ENCODE data around the gene GPR34. TPM values are rescaled to one million over a fixed set of nuclear protein-coding genes. Genes with fewer than 3 reads are reported as not detected.
A peak's percentile ranks its signal among the peaks of the same experiment; 100 is the strongest.
"Not testable (repeated sequence)": the region's sequence is repeated elsewhere in the genome, so short reads cannot be mapped to it uniquely, and the experiment has no call there.

Gene GPR34
- total RNA-seq (10 to 100 TPM in 7 of 9 donors, 1 to 10 TPM in 2; 2.7 to 53.3 (median 22.9) TPM), polyA plus RNA-seq (10 to 100 TPM in 1 of 3 donors, 1 to 10 TPM in 2; 7.8 to 18.8 (median 8.0) TPM)
- long read RNA-seq, donor 1, partial matches to known transcripts, result 0 of 2 reads
- long read RNA-seq, donor 1, other reads (novel, unspliced or antisense), result 0 of 2 reads
- long read RNA-seq, donor 2, partial matches to known transcripts, result 0 of 1 reads
- long read RNA-seq, donor 2, other reads (novel, unspliced or antisense), result 0 of 1 reads
- long read RNA-seq, donor 3, partial matches to known transcripts, result 0 of 1 reads
- long read RNA-seq, donor 3, other reads (novel, unspliced or antisense), result 0 of 1 reads
- long read RNA-seq, donor 4, transcript GPR34-202 (3 exons, 1,928 nt), result major isoform, 13 of 18 reads
- long read RNA-seq, donor 4, partial matches to known transcripts, result 0 of 18 reads
- long read RNA-seq, donor 4, other reads (novel, unspliced or antisense), result 4 of 18 reads
- long read RNA-seq, donor 5, transcript GPR34-202 (3 exons, 1,928 nt), result major isoform, 17 of 24 reads
- long read RNA-seq, donor 5, partial matches to known transcripts, result 1 of 24 reads
- long read RNA-seq, donor 5, other reads (novel, unspliced or antisense), result 3 of 24 reads
- long read RNA-seq, donor 6, transcript GPR34-202 (3 exons, 1,928 nt), result major isoform, 14 of 21 reads
- long read RNA-seq, donor 6, partial matches to known transcripts, result 1 of 21 reads
- long read RNA-seq, donor 6, other reads (novel, unspliced or antisense), result 4 of 21 reads
- long read RNA-seq, donor 7, partial matches to known transcripts, result 0 of 2 reads
- long read RNA-seq, donor 7, other reads (novel, unspliced or antisense), result 0 of 2 reads
- long read RNA-seq, donor 8, partial matches to known transcripts, result 0 of 2 reads
- long read RNA-seq, donor 8, other reads (novel, unspliced or antisense), result 0 of 2 reads
- long read RNA-seq, donor 9, partial matches to known transcripts, result 0 of 1 reads
- long read RNA-seq, donor 9, other reads (novel, unspliced or antisense), result 0 of 1 reads
- long read RNA-seq, donor 10, partial matches to known transcripts, result 0 of 2 reads
- long read RNA-seq, donor 10, other reads (novel, unspliced or antisense), result 0 of 2 reads

- WGBS, 4 donors, result 55 to 63% (median 59%) methylated on average over 6 to 8 of the region's 8 CpGs
- H3K4me1 ChIP-seq (replicated peaks in 1 of 2), result peaks cover 0 to 10% of the 10 kb centered on the region in 2 donors
- H3K27me3 ChIP-seq, result no peaks in the 10 kb centered on the region
- TF ChIP-seq, protein P1, sequence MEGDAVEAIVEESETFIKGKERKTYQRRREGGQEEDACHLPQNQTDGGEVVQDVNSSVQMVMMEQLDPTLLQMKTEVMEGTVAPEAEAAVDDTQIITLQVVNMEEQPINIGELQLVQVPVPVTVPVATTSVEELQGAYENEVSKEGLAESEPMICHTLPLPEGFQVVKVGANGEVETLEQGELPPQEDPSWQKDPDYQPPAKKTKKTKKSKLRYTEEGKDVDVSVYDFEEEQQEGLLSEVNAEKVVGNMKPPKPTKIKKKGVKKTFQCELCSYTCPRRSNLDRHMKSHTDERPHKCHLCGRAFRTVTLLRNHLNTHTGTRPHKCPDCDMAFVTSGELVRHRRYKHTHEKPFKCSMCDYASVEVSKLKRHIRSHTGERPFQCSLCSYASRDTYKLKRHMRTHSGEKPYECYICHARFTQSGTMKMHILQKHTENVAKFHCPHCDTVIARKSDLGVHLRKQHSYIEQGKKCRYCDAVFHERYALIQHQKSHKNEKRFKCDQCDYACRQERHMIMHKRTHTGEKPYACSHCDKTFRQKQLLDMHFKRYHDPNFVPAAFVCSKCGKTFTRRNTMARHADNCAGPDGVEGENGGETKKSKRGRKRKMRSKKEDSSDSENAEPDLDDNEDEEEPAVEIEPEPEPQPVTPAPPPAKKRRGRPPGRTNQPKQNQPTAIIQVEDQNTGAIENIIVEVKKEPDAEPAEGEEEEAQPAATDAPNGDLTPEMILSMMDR (IDR thresholded peaks at IDR 0.05), result no peak
- TF ChIP-seq POLR2A (IDR thresholded peaks at IDR 0.05), result no peak
- intact Hi-C loops (cut with DNase I), result no loop called here
- peak within 1 kb of the TSS in 1 of 5 donors; percentile 40 for H3K27ac ChIP-seq
- peak within 1 kb of the TSS in 1 of 4 donors; percentile 25 for H3K4me3 ChIP-seq
- no peaks in the 10 kb centered on the region for H3K9me3 ChIP-seq (replicated peaks in 1 of 3)
- peak in 1 of 7 donors; percentile 5 for DNase-seq
- no peaks in the 10 kb centered on the region for H3K36me3 ChIP-seq (replicated peaks in 1 of 2)
These were observed at the start of gene GPR34 for GRCh38 chrX:41688835-41689234. Gene GPR34, plus strand, starts transcription at chrX:41688973. Its CDS starts 6,661 bp downstream, at chrX:41695634.

GRCh38 chrX:41646201-41646600, 42.6 kb upstream of the GPR34 start:
- H3K27me3 ChIP-seq; H3K4me3 ChIP-seq; intact Hi-C loops (cut with DNase I); H3K9me3 ChIP-seq (replicated peaks in 1 of 3); DNase-seq; H3K36me3 ChIP-seq (replicated peaks in 1 of 2); H3K27ac ChIP-seq; H3K4me1 ChIP-seq (replicated peaks in 1 of 2): not testable (repeated sequence)
- 49 to 90% (median 72%) methylated on average over 2 of the region's 2 CpGs for WGBS, 4 donors

DNA sequence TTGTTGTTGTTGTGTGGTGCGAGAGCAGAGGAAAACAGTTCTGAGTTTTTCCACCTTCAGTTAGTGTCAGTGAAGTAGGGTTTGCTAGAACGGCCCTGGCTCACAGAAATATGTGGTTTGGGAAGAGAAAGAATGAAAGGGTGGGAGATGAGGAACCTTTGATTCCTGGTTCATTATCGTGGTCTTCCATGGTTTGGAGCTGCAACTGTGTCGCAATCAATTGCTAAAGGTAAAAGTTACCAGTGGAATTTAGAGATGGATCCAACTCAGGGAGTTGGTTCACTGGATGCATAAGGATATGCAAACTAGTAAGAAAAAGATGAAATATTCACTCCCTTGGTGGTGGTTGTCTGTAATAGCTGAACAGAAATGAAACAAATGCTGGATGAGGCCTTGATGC, 35.6 kb upstream of the GPR34 start:
- intact Hi-C loops (cut with DNase I), result no loop called here
- H3K4me1 ChIP-seq (replicated peaks in 1 of 2), result no peaks in the 10 kb centered on the region
- no peaks in the 10 kb centered on the region for H3K36me3 ChIP-seq (replicated peaks in 1 of 2)
- no peaks in the 10 kb centered on the region for H3K27me3 ChIP-seq
- WGBS, 4 donors, result 79 to 98% (median 88%) methylated on average over 4 of the region's 4 CpGs
- H3K9me3 ChIP-seq (replicated peaks in 1 of 3), result no peaks in the 10 kb centered on the region
- TF ChIP-seq, protein P1 (IDR thresholded peaks at IDR 0.05), result no peak
- no peak for TF ChIP-seq POLR2A (IDR thresholded peaks at IDR 0.05)
- no peak for DNase-seq
- no peak overlapping the region for H3K4me3 ChIP-seq
- H3K27ac ChIP-seq, result no peak overlapping the region

DNA sequence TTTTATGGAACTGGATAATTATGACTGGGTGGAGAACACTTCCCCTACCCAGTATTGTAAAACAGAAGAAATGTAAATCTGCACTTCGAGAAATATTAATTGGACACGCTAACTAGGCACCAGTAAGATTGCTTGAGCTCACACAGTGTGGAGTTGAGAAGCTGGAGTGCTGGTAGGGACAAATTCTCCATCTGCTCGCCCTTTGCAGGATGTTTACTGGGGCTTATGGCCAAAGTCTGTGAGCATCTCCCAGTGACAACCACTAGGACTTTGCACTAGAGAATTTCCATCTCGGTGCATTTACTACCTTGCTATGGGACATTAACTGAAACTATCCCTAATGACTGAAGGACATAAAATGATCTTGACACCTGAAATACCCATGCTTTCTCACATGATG, 33.7 kb upstream of the GPR34 start:
- H3K36me3 ChIP-seq (replicated peaks in 1 of 2), result no peaks in the 10 kb centered on the region
- H3K4me1 ChIP-seq (replicated peaks in 1 of 2), result no peaks in the 10 kb centered on the region
- intact Hi-C loops (cut with DNase I), result no loop called here
- no peaks in the 10 kb centered on the region for H3K27me3 ChIP-seq
- no peak for TF ChIP-seq POLR2A (IDR thresholded peaks at IDR 0.05)
- TF ChIP-seq, protein P1 (IDR thresholded peaks at IDR 0.05), result no peak
- WGBS, 4 donors, result 75 to 97% (median 82%) methylated on average over 4 of the region's 4 CpGs
- H3K9me3 ChIP-seq (replicated peaks in 1 of 3), result no peaks in the 10 kb centered on the region
- H3K4me3 ChIP-seq, result no peak overlapping the region
- H3K27ac ChIP-seq, result no peak overlapping the region
- DNase-seq, result no peak
